HepG2 (cell line): ENCODE data around the gene DIAPH1. TPM values are rescaled to one million over a fixed set of nuclear protein-coding genes. Genes with fewer than 3 reads are reported as not detected.

Experiments used
- IRF9 ChIP-seq: sonication (generic); formaldehyde crosslinking; IDR thresholded peaks from 2 replicates; pipeline ENCODE4 v1.8.0; 2022; ENCODE audit warnings: missing genetic modification reagents, mild to moderate bottlenecking, borderline replicate concordance
- PHF20 ChIP-seq: sonication (generic); formaldehyde crosslinking; IDR thresholded peaks from 2 replicates; pipeline ENCODE4 v1.5.0; 2020; ENCODE audit warnings: mild to moderate bottlenecking, missing genetic modification reagents
- PRPF4 ChIP-seq: fragments of 200-400 bp; formaldehyde crosslinking; IDR thresholded peaks from 2 replicates; pipeline ENCODE4 v1.6.1; 2016; ENCODE audit warnings: low read length, low read depth; ENCODE audit not compliant: poor library complexity, severe bottlenecking
- ZBTB38 ChIP-seq: sonication (generic); formaldehyde crosslinking; IDR thresholded peaks from 2 replicates; pipeline ENCODE4 v1.5.1; 2020; ENCODE audit warnings: mild to moderate bottlenecking, missing genetic modification reagents
- polyA plus RNA-seq, 8 experiments: library from polyadenylated mRNA; depleted of rRNA in 3 of 8; stranded (reverse) in 7 of 8; unstranded in 1 of 8; fragments of >200 nt; fragmentation: Illumina TruSeq in 4 of 8; extraction: Trizol in 4 of 8; gene quantifications; 2 replicates each; pipeline versions ENCODE4 v1.2.1 to v1.2.3, GENCODE V29; 2011 to 2016; ENCODE audit warnings: low read depth in 4 of 8, missing spikeins in 1 of 8, mixed read lengths in 1 of 8; ENCODE audit not compliant: insufficient read depth in 1 of 8
- total RNA-seq, 5 experiments: library from RNA; depleted of rRNA; stranded (reverse); fragments of >200 nt; fragmentation: Illumina TruSeq; extraction: Trizol; gene quantifications; 2 replicates each; pipeline ENCODE4 v1.2.3, GENCODE V29; 2016; ENCODE audit warnings: low read depth in 1 of 5
- TF ChIP-seq, protein P1 (sequence below): sonication (generic); formaldehyde crosslinking; conservative IDR thresholded peaks from 2 replicates; pipeline ENCODE4 v1.8.0; 2022; ENCODE audit warnings: mild to moderate bottlenecking, moderate library complexity, missing genetic modification reagents
- TF ChIP-seq, protein P2 (sequence below): sonication (generic); formaldehyde crosslinking; IDR thresholded peaks from one replicate; pipeline ENCODE4 v1.5.1; 2020; ENCODE audit warnings: mild to moderate bottlenecking, missing genetic modification reagents; ENCODE audit errors: not compliant biosample characterization

The DIAPH1 gene
- total and polyA plus RNA-seq, 2 of the 13 experiments (the other 11 are each of a cell fraction or from before 2014, with no cell fraction given): 25.1 to 33.9 TPM

DNA sequence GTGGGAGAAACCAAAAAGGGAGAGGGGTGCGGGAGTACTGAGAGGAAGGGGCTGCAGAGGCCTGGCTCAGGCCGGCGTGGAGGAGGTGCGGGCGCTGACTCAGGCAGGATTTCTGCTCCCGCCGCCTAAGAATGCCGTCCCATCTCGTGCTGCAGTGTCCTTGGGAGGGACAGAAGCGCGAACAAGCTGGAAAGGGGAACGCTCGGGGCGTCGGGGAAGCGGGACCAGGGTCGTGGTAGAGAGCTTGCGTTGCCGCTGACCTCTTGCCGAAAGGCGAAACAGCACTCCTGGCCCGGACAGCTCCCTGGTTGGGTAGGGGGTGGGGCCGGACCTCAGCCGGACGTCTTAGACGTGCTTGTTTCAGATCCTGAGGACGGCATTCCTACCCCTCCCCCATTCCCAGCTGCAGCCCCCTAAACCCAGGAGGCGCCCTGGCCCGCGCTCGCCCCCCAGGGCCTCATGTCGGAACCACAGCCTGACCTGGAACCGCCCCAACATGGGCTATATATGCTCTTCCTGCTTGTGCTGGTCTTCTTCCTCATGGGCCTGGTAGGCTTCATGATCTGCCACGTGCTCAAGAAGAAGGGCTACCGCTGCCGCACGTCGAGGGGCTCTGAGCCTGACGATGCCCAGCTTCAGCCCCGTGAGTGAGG, 19.1 kb upstream of the DIAPH1 start (continued):
- TF ChIP-seq PRPF4 (peak; percentile 55), PHF20 (CRISPR knock-in tag) (no peak), IRF9 (no peak; the same call in 1 of the 2 replicates), ZBTB38 (CRISPR knock-in tag) (peak; percentile 70)
- TF ChIP-seq, protein P1, sequence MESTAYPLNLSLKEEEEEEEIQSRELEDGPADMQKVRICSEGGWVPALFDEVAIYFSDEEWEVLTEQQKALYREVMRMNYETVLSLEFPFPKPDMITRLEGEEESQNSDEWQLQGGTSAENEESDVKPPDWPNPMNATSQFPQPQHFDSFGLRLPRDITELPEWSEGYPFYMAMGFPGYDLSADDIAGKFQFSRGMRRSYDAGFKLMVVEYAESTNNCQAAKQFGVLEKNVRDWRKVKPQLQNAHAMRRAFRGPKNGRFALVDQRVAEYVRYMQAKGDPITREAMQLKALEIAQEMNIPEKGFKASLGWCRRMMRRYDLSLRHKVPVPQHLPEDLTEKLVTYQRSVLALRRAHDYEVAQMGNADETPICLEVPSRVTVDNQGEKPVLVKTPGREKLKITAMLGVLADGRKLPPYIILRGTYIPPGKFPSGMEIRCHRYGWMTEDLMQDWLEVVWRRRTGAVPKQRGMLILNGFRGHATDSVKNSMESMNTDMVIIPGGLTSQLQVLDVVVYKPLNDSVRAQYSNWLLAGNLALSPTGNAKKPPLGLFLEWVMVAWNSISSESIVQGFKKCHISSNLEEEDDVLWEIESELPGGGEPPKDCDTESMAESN (CRISPR knock-in tag): peak; percentile 83; the same call in 1 of the 2 replicates
- TF ChIP-seq, protein P2, sequence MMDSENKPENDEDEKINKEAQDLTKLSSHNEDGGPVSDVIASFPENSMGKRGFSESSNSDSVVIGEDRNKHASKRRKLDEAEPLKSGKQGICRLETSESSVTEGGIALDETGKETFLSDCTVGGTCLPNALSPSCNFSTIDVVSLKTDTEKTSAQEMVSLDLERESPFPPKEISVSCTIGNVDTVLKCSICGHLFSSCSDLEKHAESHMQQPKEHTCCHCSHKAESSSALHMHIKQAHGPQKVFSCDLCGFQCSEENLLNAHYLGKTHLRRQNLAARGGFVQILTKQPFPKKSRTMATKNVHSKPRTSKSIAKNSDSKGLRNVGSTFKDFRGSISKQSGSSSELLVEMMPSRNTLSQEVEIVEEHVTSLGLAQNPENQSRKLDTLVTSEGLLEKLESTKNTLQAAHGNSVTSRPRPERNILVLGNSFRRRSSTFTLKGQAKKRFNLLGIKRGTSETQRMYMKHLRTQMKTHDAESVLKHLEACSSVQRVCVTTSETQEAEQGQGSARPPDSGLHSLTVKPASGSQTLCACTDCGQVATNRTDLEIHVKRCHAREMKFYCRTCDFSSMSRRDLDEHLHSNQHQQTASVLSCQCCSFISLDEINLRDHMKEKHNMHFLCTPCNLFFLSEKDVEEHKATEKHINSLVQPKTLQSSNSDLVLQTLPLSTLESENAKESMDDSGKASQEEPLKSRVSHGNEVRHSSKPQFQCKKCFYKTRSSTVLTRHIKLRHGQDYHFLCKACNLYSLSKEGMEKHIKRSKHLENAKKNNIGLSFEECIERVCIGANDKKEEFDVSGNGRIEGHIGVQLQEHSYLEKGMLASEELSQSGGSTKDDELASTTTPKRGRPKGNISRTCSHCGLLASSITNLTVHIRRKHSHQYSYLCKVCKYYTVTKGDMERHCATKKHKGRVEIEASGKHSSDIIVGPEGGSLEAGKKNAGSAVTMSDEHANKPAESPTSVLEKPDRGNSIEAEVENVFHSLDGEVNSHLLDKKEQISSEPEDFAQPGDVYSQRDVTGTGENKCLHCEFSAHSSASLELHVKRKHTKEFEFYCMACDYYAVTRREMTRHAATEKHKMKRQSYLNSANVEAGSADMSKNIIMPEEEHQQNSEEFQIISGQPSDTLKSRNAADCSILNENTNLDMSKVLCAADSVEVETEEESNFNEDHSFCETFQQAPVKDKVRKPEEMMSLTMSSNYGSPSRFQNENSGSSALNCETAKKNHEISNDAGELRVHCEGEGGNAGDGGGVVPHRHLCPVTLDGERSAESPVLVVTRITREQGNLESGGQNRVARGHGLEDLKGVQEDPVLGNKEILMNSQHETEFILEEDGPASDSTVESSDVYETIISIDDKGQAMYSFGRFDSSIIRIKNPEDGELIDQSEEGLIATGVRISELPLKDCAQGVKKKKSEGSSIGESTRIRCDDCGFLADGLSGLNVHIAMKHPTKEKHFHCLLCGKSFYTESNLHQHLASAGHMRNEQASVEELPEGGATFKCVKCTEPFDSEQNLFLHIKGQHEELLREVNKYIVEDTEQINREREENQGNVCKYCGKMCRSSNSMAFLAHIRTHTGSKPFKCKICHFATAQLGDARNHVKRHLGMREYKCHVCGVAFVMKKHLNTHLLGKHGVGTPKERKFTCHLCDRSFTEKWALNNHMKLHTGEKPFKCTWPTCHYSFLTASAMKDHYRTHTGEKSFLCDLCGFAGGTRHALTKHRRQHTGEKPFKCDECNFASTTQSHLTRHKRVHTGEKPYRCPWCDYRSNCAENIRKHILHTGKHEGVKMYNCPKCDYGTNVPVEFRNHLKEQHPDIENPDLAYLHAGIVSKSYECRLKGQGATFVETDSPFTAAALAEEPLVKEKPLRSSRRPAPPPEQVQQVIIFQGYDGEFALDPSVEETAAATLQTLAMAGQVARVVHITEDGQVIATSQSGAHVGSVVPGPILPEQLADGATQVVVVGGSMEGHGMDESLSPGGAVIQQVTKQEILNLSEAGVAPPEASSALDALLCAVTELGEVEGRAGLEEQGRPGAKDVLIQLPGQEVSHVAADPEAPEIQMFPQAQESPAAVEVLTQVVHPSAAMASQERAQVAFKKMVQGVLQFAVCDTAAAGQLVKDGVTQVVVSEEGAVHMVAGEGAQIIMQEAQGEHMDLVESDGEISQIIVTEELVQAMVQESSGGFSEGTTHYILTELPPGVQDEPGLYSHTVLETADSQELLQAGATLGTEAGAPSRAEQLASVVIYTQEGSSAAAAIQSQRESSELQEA (CRISPR knock-in tag): no peak
